Ectodermal cell (in vitro differentiated cells): ENCODE measurements around the gene DNMBP.

Source experiments
- H3K27ac ChIP-seq: 2 replicates; pipeline ENCODE4 v1.7.0; 2013; ENCODE audit warnings: mild to moderate bottlenecking, low read depth, low read length; ENCODE audit not compliant: insufficient read depth, poor library complexity, severe bottlenecking
- H3K27me3 ChIP-seq: 2 replicates; pipeline ENCODE4 v1.7.0; 2013; ENCODE audit warnings: mild to moderate bottlenecking, low read length; ENCODE audit not compliant: insufficient read depth, control insufficient read depth, poor library complexity, severe bottlenecking
- H3K36me3 ChIP-seq: one replicate; pipeline ENCODE4 v1.7.0; 2013; ENCODE audit warnings: low read length; ENCODE audit not compliant: control insufficient read depth, insufficient read depth
- H3K4me1 ChIP-seq: one replicate; pipeline ENCODE4 v1.7.0; 2013; ENCODE audit warnings: low read length; ENCODE audit not compliant: control insufficient read depth, insufficient read depth
- H3K4me3 ChIP-seq: 2 replicates; pipeline ENCODE4 v1.7.0; 2013; ENCODE audit warnings: low read depth, low read length, control low read depth; ENCODE audit not compliant: insufficient read depth
- H3K9me3 ChIP-seq: 2 replicates; pipeline ENCODE4 v1.7.0; 2013; ENCODE audit warnings: mild to moderate bottlenecking, low read length, moderate library complexity; ENCODE audit not compliant: control insufficient read depth
- WGBS, 2 experiments: methylation state at CpG; one replicate each; pipeline ENCODE4 v1.1.7; 2013; ENCODE audit warnings: missing lambda C conversion rate in 2 of 2; 5-methylcytosine and 5-hydroxymethylcytosine counted together

Gene DNMBP

GRCh38 chr10:99930731-99931550 is 78.8 kb downstream of the DNMBP start:
- H3K9me3 ChIP-seq = no peaks in the 10 kb centered on the region
- 84 to 87% methylated on average over 9 of the region's 9 CpGs for WGBS, 2 experiments
- H3K27ac ChIP-seq = no peak overlapping the region
- H3K36me3 ChIP-seq = no peaks in the 10 kb centered on the region
- no peak overlapping the region for H3K4me3 ChIP-seq
- H3K27me3 ChIP-seq = no peaks in the 10 kb centered on the region
- peaks cover 6% of the 10 kb centered on the region for H3K4me1 ChIP-seq

- Histone ChIP-seq H3K9me3 (no peaks in the 10 kb centered on the region), H3K27me3 (no peaks in the 10 kb centered on the region), H3K4me1 (peaks cover 6% of the 10 kb centered on the region), H3K36me3 (no peaks in the 10 kb centered on the region), H3K27ac (no peak overlapping the region), H3K4me3 (no peak overlapping the region)
- 88 to 91% methylated on average over 9 of the region's 9 CpGs for WGBS, 2 experiments
Observed at GRCh38 chr10:99929360-99929759, 80.4 kb downstream of the DNMBP start.

GRCh38 chr10:99927721-99928280 is 81.9 kb downstream of the DNMBP start:
- H3K9me3 ChIP-seq = no peaks in the 10 kb centered on the region
- WGBS, 2 experiments = 90 to 95% methylated on average over 2 to 3 of the region's 3 CpGs
- peaks cover 6% of the 10 kb centered on the region for H3K4me1 ChIP-seq
- H3K4me3 ChIP-seq = no peak overlapping the region
- no peaks in the 10 kb centered on the region for H3K36me3 ChIP-seq
- no peak overlapping the region for H3K27ac ChIP-seq
- no peaks in the 10 kb centered on the region for H3K27me3 ChIP-seq

- Histone ChIP-seq H3K9me3 (no peaks in the 10 kb centered on the region), H3K36me3 (no peaks in the 10 kb centered on the region), H3K4me1 (peaks cover 6% of the 10 kb centered on the region), H3K27ac (no peak overlapping the region), H3K4me3 (no peak overlapping the region), H3K27me3 (no peaks in the 10 kb centered on the region)
- WGBS, 2 experiments = 93 to 94% methylated on average over 8 to 9 of the region's 9 CpGs
Observed at GRCh38 chr10:99926925-99927720, 82.6 kb downstream of the DNMBP start.

- no peaks in the 10 kb centered on the region for H3K9me3 ChIP-seq
- H3K36me3 ChIP-seq = no peaks in the 10 kb centered on the region
- H3K4me3 ChIP-seq = no peak overlapping the region
- H3K27me3 ChIP-seq = no peaks in the 10 kb centered on the region
- no peak overlapping the region for H3K27ac ChIP-seq
- H3K4me1 ChIP-seq = no peaks in the 10 kb centered on the region
- 92% methylated on average over 3 of the region's 3 CpGs for WGBS, 2 experiments
Observed at GRCh38 chr10:99924451-99925255, 85.1 kb downstream of the DNMBP start.

GRCh38 chr10:99921948-99922347 is 87.8 kb downstream of the DNMBP start:
- Histone ChIP-seq H3K4me1 (peaks cover 11% of the 10 kb centered on the region), H3K36me3 (no peaks in the 10 kb centered on the region), H3K27ac (no peak overlapping the region), H3K27me3 (no peaks in the 10 kb centered on the region), H3K4me3 (no peak overlapping the region), H3K9me3 (no peaks in the 10 kb centered on the region)
- WGBS, 2 experiments = 91 to 94% methylated on average over 2 of the region's 2 CpGs

- Histone ChIP-seq H3K27ac (no peak overlapping the region), H3K4me1 (peaks cover 11% of the 10 kb centered on the region), H3K4me3 (no peak overlapping the region), H3K27me3 (no peaks in the 10 kb centered on the region), H3K36me3 (no peaks in the 10 kb centered on the region), H3K9me3 (no peaks in the 10 kb centered on the region)
- WGBS, 2 experiments = 93 to 95% methylated on average over 4 of the region's 4 CpGs
Observed at GRCh38 chr10:99920901-99921300, 88.8 kb downstream of the DNMBP start.

- Histone ChIP-seq H3K36me3 (no peaks in the 10 kb centered on the region), H3K4me3 (no peak overlapping the region), H3K9me3 (no peaks in the 10 kb centered on the region), H3K27ac (no peak overlapping the region), H3K4me1 (peaks cover 11% of the 10 kb centered on the region), H3K27me3 (no peaks in the 10 kb centered on the region)
- WGBS, 2 experiments = 92 to 96% methylated on average over 5 of the region's 5 CpGs
Observed at GRCh38 chr10:99920486-99920885, 89.3 kb downstream of the DNMBP start.

GRCh38 chr10:99917963-99918825 is 91.6 kb downstream of the DNMBP start:
- no peaks in the 10 kb centered on the region for H3K27me3 ChIP-seq
- no peaks in the 10 kb centered on the region for H3K9me3 ChIP-seq
- H3K4me3 ChIP-seq = peak overlapping the region; percentile 48
- no peaks in the 10 kb centered on the region for H3K36me3 ChIP-seq
- H3K4me1 ChIP-seq = peaks cover 19% of the 10 kb centered on the region
- 2% methylated on average over 10 of the region's 10 CpGs for WGBS, 2 experiments
- H3K27ac ChIP-seq = peak overlapping the region; percentile 97
